ENCODE data around the gene MN1.

The MN1 gene

DNA sequence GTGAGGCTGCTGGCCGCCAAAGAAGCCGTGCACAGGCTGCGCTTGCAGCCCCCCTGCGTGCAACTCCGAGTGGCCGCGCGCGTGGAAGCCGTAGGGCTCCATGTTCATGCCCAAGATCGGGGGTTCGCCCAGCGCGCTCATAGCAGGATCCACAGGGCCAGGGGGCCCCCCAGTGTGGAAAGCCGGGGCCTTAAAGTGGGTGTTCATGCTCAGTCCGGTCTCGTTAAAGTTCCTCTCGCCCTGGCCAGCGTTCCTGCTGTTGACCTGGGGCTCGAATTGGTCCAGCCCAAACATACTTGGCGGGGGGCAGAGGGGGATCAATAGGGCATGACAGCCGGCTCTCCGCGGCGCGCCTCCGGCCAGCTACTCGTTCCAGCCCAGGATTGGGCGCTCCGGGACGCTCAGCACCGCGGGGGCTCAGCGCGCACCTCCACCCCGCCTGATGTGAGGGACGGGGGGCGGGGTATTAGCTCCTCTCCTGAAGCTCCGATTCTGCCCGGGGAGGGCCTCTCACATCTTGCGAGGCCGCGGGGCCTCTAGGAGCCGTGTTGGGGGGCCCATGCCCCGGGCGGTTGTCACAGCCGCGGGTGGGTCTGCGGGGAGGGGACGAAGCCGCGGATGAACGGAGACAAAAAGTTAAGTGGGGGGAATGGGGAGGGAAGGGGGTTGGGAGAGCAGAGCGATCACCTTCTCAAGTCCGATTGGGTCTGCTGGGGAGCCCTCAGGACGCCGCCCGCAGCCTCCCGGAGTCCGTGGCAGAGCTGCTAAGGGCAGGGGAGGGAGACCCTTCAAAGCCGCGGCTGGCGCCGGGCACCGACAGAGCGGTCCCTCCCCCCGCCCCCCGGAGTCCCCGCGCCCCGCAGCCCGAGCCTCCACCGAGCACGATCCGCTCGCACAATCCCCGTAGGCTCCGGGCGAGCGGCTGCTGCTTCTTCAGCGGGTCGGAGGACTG, 1.0 kb downstream of the MN1 start:
- DNase-seq (ENCODE audit: low read depth), result no peak
- H3K4me3 ChIP-seq (ENCODE audit: low read depth, low read length), result peak overlapping the region; percentile 31; the same call in 1 of the 2 replicates
- no peak for TF ChIP-seq CTCF (IDR thresholded peaks at IDR 0.05; ENCODE audit: control insufficient read depth, extremely low read depth, insufficient read depth)

GRCh38 chr22:27799827-27800249, 1.7 kb downstream of the MN1 start:
- no peak for TF ChIP-seq CTCF (IDR thresholded peaks at IDR 0.05; ENCODE audit: control insufficient read depth, extremely low read depth, insufficient read depth)
- no peak overlapping the region for H3K4me3 ChIP-seq (ENCODE audit: low read depth, low read length)
- no peak for DNase-seq (ENCODE audit: low read depth)

GRCh38 chr22:27799015-27799826, 2.3 kb downstream of the MN1 start:
- DNase-seq (ENCODE audit: low read depth), result no peak
- H3K4me3 ChIP-seq (ENCODE audit: low read depth, low read length), result no peak overlapping the region
- no peak for TF ChIP-seq CTCF (IDR thresholded peaks at IDR 0.05; ENCODE audit: control insufficient read depth, extremely low read depth, insufficient read depth)

- H3K4me3 ChIP-seq (ENCODE audit: low read depth, low read length), result no peak overlapping the region
- DNase-seq (ENCODE audit: low read depth), result no peak
- no peak for TF ChIP-seq CTCF (IDR thresholded peaks at IDR 0.05; ENCODE audit: control insufficient read depth, extremely low read depth, insufficient read depth)
Measured at GRCh38 chr22:27798511-27799014, 3.0 kb downstream of the MN1 start.

DNA sequence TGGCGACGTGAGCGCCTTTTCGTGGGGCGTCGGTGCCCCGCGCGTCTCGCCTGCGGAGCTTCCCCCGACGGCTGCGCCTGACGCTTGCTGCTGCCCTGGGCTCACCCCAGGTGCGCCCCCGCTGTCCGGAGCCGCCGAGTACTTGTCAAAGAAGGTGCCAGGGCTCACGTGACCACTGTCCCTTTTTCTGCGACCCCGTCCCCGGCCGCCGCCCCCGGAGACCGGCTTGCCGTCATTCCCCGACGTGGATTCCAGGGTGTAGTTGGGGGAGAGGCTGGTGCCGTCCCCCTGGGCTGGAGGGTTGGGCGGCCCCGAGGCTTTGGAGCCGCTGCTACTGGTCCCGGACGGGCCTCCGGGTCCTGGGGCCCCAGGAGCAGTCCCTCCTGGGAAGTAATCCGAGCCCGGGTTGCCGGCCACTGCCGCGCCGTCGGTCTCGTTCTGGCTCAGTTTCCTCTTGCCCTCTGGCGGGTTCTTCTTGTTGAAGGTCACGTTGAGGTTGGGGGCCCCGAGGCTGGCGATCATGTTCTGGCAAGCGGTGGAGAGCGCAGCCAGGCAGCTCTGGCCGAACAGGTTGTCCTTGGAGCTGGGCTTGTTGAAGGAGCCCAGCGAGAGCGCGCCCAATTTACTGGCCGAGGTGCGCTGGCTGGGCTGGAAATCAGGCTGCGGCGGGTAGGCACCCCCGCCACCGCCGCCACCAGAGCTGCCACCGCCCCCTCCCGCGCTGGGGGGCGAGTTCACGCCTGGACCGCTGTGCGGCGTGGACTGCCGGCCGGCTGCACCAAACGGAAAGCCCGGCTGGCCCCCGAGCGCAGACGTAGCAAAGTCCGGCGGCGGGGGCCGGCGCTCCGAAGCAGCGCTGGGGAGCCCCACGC, 3.8 kb downstream of the MN1 start:
- no peak overlapping the region for H3K4me3 ChIP-seq (ENCODE audit: low read depth, low read length)
- no peak for DNase-seq (ENCODE audit: low read depth)
- no peak for TF ChIP-seq CTCF (IDR thresholded peaks at IDR 0.05; ENCODE audit: control insufficient read depth, extremely low read depth, insufficient read depth)

Data from LNCaP clone FGC (cell line).